ENCODE results near the gene SV2B.

The SV2B gene

DNA sequence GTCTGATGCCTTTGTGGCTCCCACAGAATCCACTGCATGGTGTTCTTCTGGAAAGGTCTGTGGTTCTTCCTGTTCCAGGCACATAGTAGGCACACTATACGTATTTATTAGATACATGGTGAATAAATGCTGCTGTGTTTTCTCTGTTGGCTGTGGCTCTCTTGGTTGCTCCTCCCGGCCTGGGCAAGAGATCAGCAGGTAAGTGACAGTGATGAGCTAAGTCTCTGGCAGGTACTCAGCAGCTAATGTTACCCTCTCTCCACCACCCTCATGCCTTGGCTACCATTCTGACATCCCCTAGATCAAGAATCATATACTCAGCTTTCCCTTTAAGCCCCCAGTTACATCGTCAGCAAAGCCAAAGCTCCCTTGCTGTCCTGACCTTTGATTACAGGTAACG lies 8.4 kb downstream of the SV2B start:
- DNase-seq, result no peak

DNA sequence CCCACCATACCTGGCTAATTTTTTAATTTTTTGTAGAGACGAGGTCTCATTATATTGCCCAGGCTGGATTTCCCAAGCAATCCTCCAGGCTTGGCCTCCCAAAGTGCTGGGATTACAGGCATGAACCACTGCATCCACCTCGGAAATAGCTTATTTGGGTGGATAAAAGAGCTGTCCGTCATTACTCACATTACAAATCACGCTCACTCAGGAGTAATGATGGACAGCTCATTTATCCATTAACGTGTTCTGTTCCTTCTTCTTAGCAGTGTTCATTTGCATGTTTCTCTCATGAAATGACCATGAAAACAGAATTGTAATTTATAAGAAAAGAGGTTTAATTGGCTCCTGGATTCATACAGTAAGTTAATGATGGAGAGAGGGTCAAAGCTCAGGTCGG lies 9.8 kb downstream of the SV2B start:
- DNase-seq, result no peak

DNA sequence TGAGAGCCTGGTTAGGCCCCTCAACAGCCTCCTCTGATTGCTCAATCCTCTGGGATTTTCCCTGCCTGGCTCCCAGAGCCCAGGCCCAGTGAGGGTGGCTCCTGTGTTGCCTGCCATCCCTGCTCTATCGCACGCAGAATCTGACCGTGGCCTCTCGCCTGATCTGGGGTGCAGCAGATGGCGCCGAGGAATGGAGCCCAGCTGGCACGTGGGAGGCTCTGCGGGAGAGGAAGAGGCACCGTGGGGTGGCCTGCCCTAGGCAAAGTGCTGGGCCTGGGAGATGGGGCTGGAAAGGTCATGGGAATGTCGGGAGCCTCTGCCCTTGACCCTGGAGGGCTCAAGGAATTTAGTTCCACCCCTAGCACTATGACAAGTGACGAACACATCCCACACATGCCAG lies 10.3 kb downstream of the SV2B start:
- DNase-seq, result no peak

DNA sequence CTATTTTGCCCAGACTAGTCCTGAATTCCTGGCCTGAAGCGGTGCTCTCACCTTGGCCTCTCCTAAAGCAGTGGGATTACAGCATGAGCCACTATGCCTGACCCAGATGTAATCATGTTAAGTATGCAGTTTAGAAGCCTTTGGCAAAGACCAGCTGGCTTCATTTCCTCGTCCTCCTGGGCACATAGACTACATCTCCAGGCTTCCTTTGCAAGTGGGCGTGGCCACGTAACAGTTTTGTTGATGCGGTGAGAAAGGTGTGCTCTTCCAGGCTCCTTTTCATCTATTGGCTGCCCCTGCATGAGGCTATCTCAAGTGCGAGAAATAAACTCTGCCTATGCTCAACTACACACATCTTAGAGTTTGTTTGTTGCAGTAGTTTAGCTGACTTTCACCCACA lies 13.0 kb downstream of the SV2B start:
- no peak for DNase-seq

DNA sequence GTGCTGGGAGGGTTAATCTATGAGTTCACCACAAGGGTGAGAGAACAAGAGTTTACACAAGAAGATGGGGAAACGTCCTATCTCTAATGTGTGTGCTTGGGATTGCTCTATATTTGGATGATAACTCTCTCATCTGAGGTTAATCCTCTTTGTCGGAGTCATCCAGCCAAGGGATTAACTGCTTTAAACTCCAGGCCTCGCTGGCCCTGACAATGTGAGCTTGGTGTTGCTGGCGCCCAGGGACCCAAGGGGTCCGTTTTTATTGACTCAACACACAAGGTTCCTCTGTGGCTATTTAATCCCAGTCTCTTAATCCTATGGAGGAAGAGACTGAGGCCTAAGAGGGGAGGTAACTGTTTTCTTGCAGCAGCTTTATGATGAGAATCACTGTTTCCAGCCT lies 14.2 kb downstream of the SV2B start:
- no peak for DNase-seq

DNA sequence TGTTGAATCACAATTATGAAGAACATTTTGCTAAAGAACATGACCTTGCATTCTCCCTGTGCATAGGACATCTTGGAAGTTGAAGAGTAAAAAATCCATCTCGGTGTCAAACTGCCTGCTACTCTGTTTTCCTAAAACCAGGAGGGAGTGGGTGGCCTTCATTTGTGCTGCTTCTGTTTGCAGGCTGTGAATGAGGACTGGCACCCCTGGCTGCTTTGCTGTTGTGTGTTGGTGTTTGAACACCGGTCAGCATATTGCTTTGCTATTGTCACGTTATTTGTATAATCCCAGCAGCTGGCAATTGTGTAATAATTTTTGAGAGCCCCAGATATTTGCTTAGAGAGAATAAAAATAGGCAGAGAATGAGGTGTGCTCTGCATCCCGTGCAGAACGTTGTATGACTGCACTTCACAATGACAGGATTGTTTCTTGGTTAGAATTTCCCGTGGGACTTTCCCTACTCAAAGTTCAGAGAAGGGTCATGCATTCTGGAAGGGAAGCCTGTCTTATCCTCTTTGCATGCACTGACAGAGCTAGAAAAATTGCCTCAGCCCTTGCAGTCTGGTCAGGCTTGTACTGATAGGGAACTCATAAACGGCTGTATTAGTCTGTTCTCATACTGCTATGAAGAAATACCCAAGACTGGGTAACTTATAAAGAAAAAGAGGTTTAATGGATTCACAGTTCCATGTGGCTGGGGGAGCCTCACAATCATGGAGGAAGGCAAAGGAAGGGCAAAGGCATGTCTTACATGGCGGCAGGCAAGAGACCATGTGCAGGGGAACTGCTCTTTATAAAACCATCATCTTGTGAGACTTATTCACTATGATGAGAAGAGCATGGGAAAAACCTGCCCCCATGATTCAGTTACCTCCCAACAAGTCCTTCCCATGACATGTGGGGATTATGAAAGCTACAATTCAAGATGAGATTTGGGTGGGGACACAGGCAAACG lies 16.3 kb downstream of the SV2B start:
- no peak for DNase-seq

DNA sequence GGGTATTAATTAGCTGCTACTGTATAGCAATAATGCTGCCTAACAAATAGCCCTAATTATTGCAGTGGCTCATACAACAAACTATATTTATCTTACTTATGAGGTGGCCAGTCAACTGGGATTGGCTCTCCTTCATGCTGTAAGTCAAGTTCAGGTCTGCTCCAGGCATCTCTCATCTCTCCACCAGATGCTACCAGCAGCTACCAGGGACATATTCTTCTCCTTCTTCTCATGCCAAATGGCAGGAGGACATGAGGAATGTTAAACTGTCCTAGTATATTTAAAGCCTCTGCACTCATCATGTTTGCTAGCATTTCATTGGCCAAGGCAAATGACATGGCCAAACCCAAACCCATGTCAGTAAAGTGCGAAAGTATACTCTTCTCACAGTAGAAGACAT lies 17.3 kb downstream of the SV2B start:
- no peak for DNase-seq

DNA sequence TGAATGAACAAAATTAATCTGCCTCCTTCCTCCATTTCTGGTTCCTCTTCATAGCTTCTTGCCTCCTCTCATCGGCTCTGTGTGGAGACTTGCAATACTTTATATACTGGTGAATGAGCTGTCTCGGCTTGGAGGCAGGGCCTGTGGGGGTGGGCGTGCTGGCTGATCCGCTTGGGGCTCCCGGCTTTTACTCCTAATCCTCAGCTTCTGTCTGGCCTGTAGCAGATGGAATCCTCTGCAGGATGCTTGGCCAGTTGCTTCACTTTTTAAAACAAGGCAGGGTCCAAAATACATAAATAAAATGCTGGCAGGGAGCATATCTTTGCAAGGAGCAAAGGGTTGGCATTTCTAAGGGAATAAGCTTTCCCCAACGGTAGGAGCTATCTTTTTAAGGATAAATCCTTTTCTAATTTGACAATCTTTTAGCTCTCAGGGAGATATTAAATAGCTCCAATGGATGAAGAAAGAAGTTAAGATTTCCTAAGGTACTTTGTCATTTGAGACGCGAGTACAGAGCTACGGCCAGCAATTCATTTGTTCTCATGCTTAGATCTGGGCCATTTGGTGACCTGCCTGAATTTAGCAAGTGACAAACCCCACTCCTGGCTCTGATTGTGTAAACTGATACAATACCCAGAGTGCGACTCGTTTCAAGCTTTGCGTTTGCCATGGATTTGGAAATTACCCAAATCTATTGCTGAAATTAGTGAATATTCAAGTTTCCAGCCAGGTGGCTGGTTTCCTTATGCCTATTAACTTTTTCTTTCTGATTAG lies 18.9 kb downstream of the SV2B start:
- no peak for DNase-seq

DNA sequence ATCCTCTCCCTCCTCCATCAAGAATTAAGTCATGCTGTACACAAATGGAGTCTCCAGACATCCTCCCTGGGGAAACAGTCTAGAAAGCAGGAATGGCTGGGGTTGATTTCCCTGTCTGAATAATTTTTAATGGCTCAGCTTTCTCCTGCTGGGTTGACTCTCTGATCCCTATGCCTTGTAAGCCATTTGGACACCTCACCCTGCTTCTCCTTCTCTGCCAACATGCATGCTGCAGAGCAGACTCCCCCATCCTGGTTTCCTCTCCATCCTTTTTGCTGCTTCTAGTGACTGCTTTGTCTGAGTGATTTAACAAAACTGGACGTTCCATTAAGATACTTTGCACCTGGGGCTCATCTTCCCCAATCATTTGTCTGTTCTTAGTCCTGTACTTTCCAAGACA lies 22.2 kb downstream of the SV2B start:
- DNase-seq, result no peak

DNA sequence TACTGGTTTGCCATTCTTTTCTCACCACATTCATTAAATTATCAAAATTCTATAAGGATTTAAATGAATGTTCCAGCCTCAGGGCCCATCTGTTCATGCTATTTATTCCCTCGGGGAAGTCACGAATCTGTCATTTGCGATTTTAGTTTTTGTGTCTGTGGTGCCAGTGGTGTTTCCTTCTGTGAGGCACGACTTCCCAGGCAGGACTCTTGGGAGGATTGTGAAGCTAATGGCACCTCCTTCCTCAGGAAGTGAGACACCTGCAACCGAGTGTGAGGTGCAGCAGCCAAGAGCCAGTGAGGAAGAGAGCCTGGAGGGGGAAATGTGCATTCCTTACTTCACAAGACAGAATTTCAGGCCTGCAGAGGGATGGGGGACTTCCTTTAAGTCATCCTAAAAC lies 24.1 kb downstream of the SV2B start:
- DNase-seq, result no peak

DNA sequence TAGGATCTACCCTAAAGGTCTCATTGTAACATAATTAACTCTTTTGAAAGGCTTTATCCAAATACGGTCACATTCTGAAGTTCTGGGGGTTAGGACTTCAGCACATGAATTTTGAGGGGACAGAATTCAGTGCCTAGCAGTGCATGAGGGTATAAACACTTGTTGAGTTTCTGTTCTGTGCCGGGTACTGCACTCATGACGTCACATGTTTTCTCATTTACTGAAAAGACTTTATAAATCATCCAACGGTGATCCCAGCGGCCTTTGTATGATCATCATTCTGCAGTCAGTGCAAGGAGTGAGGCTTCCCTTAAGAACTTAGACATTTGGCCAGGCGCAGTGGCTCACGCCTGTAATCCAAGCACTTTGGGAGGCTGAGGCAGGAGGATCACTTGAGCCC lies 25.1 kb downstream of the SV2B start:
- no peak for DNase-seq

DNA sequence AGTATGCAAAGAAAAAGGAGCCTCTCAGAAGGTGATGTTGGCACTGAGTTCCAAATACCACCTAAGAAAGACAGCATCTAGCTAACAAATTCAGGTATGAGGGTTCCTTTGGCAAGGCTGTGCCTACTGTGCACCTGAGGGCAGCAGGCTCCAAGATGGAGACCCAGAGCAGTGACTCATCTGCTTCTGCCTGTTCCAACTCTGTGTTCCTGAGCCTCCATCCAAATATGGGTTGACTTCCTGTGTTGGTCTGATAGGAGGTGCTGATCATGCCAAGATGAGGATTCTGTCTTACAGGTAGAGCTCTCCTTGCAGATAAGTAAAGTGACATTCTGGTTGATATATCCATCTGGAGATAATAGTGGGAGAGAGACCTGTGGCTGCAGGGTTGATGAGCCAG lies 26.0 kb downstream of the SV2B start:
- DNase-seq, result no peak

DNA sequence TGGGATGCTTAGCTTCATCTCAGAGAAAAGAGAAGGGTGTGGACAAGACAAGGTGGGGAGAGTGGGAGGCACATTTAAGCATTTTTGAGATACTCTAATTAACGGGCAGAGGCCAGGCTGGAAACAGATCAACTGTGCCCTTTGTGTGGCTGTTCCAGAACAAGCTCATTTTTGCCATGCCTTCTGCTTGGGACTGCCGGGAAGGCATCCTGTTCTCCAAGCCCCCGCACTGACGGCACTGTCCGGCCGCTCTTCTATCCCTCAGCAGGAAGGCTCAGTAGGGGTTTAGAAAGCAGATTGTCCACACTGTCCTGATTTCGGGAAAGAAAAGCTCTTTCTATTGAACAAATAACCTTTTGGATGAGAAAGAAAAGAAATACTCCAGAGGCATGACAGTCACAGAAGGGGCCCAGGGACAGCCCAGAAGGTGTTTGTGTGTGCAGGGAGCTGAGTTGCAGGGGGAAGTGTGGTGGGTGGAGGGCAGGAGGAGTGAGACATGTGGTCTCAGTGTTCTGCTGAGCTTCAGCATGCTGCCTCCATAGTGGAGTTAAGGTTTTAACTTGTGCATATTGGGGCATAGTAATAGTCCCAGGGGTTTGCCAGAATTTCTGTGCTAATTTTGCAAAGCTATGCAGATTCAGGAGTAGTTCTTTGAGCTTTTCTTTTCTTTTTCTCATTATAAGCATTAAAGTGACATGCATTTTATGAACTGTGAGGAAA lies 27.3 kb downstream of the SV2B start:
- DNase-seq, result no peak

DNA sequence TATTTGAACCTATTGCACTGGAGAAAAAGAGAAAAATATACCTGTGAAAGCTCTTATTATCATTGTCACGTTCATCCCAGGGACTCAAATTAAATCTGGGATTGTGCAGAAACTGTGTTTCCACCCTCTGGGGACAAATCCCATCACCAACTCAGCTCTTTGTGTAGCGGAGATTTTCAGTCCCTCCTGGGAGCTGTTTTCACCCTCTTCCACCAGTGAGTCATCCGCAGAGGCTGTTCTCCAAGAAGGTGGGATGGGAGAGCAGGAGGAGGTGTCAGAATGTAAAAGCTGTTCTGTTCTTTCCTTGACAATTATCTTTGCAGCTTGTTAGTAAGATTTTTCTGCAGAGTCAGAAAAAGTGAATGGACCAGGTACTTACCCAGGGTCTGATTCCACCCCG lies 28.0 kb downstream of the SV2B start:
- no peak for DNase-seq

DNA sequence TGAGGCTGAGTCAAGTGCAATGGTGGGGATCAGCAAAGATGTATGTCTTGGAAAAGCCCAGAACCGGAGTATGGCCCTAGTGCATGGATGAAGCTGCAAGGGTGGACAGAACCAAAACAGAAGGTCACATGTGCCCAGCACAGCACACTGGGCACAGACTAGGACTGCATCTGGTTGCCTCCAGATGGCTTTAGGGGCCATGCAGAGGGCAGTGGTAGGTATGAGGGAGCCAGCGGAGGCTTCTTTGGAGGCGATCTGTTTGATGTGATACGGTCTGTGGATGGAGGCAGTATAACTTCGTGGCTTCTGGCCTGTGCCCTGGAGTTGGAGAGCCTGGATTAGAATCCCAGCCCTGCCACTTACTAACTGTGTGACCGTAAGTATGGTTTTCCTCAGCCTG lies 29.4 kb downstream of the SV2B start:
- no peak for DNase-seq

DNA sequence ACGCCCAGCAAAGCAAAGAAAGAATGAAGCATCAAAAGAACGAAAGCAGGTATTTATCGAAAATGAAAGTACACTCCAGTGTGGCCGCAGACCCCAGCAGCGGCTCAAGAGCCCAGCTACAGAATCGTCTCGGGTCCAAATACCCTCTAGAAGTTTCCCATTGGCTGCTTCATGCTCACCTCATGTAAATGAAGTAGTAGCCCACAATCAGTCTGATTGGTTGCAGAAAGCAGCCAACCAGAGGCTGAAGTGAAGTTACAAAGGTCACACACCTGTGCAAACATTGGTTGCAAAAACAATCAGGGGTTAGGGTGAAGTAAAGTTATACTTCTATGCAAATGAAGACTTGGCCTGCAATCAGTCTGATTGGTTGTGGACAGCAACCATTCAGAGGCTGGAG lies 32.0 kb downstream of the SV2B start:
- no peak for DNase-seq

DNA sequence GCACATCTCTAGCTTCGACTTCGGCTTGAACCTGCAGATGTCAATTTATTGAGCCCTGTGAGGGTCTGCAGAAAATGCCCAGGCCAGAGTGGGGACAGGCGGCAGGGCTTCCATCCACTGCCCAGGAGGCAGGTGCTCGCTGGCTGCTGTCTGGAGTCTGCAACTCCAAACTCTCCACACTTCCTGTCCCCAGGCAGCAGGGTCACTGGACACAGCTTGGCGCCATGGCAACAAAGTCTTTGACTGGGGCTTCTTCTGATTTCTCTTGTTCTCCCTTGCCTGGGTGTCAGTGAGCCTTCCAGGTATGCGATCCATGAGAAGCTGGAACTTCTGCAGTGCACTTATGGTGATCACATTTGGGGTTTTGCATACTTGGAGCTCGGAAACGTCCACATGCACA lies 33.5 kb downstream of the SV2B start:
- DNase-seq, result no peak

DNA sequence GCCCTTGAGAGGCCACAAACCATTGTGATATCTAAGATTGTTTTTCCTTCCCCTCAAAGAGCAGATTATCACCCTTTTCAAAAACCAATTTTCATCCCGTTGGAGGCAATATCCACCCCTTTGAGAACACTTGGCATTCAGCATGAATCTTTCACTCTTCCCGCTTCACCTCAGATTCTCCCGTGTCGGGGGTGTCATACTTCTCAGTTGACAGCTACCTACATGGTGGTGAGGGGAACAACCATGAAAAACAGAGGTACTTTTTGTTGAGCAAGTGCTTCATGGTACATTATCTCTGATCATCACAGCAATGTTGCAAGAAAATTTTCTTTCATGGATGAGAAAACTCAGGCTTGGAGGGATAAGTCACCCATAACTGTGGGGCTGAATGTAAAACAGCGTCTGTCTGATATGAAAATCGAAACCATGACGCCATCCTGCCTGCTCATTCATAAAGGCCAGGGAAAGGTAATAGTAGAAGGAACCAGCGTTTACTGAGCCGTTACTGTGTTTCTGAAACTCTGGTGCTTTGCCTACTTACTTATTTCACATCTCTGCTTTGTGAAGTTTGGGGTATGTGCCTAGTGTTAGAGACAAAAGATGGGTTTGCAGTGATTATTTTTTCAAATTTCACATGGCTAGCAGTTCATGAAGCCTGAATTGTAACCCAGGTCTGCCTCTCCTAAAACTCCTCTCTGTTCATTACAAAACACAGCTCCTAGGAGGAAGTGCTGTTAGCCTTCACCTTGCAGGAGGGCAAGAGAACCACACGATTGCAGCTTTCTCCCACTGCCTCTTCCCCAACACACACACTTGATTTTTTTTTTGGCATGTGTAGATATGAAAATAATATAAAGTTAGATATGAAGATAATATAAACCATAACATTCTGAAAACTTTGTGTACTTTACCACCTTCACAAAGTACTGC lies 35.4 kb downstream of the SV2B start:
- DNase-seq, result no peak

DNA sequence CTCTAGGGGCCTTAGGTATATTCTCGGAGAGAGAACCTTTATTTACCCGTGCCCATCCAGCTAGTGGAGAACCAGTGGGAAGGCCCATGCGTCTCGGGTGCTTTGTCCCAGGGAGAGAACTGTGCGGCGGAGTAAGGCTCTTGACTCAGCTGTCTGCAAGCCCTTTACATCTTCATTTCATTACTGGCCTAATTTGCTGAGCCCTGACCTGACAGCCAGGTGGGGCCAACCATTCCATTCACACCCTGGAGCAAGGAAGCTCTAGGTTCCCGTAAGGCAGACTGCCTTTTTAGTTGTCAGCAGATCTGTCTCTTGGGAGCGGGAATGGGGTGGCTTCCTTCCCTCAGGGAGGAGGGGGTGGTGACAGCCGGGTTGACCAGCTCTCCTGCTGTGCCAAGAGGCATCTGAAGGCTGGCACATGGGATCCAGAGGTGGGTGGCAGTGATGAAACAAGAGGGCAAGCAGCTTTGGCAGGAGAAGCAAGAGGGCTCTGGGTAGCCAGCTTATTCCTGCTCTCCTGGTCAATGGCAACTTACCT lies 36.4 kb downstream of the SV2B start:
- DNase-seq, result no peak

DNA sequence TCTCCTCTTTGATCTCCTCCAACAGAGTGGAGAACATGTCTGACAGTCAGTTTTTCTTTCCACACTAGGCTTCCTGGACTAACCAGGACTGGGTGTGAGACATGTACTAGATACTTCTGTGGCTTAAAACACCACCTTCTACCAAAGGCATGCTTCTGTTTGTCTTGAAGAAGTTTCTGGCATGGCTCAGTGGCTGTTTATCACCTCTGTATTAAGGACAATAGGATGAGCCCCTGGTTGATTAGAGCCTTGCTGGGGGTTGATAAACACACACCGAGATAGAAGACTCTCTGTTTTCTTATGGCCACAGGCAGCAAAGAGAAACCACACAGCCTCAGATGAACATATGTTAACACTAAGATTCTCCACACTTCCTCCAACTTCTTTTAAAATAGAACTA lies 40.5 kb downstream of the SV2B start:
- no peak for DNase-seq

DNA sequence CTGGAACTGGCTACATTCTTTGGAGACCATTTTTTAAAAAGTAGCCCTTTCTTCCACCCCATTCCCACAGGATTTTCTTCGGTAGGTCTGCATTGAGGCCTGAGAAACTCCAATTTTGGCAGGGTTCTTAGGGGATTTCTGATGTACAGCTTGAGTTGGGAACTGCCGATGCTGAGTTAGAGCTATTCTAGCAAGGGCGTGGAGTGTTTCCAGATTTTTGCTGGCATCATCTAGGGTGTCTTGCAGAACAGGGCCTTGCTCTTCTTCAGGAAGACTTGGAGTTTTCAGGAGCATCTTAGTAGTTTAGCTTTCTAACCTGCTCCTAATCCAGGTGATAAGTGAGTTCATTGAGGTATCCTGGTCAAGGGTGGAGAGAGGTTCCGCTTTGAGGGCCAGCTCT lies 41.0 kb downstream of the SV2B start:
- no peak for DNase-seq

DNA sequence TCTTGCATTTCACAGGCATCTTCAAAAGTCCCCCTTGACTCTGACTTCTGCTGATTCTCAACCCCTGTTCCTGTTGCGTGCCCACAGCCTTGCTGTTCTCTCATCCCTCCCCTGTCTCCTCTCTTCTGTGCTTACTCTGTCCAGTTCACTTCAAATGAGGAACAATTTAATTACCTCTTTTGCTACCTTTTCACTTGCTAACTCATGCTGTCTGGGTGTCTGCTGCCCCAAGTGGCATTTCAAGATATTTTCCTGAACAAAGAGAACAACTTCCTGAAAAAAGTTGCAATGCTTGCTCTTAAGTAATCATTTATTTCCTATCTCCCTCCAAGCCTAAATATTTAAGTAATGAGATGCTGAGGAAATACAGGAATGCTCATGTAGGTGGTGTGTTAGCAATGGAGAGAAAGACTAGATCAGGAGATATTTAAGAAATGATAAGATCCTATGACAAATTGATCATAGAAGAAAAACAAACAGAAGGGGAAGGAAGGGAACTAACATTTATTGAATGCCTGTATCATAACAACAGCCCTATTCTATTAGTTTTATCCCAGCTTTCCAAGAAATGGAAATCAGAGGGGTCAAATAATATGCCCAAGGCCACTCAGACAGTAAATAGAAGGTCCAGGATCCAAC lies 42.2 kb downstream of the SV2B start:
- DNase-seq, result no peak
